DMS153 treated with DMSO at 0.1 percent for 48 hours (cell line): ENCODE measurements around the gene MAPK8IP3.
"Not testable (repeated sequence)": the region's sequence is repeated elsewhere in the genome, so short reads cannot be mapped to it uniquely, and the experiment has no call there.

ENCODE experiments used
- DNase-seq: peaks from one replicate; lab custom pipeline; 2025; ENCODE audit not compliant: unreplicated experiment; lab: John Stamatoyannopoulos, UW

Gene MAPK8IP3

GRCh38 chr16:1677339-1677738 lies 28.7 kb upstream of the MAPK8IP3 start:
- DNase-seq = no peak

GRCh38 chr16:1677942-1678499 lies 28.0 kb upstream of the MAPK8IP3 start, which contains the start of gene JPT2:
Gene JPT2, plus strand, starts transcription at chr16:1678279. Its CDS starts 34 bp downstream, at chr16:1678313.
- peak; percentile 96 for DNase-seq

GRCh38 chr16:1678500-1679098 lies 27.4 kb upstream of the MAPK8IP3 start:
- DNase-seq = peak; percentile 4

GRCh38 chr16:1680361-1680760 lies 25.6 kb upstream of the MAPK8IP3 start:
- no peak for DNase-seq

GRCh38 chr16:1681032-1681431 lies 25.0 kb upstream of the MAPK8IP3 start:
- no peak for DNase-seq

- DNase-seq = no peak
These were observed 18.3 kb upstream of the MAPK8IP3 start for GRCh38 chr16:1687427-1688316.

DNA sequence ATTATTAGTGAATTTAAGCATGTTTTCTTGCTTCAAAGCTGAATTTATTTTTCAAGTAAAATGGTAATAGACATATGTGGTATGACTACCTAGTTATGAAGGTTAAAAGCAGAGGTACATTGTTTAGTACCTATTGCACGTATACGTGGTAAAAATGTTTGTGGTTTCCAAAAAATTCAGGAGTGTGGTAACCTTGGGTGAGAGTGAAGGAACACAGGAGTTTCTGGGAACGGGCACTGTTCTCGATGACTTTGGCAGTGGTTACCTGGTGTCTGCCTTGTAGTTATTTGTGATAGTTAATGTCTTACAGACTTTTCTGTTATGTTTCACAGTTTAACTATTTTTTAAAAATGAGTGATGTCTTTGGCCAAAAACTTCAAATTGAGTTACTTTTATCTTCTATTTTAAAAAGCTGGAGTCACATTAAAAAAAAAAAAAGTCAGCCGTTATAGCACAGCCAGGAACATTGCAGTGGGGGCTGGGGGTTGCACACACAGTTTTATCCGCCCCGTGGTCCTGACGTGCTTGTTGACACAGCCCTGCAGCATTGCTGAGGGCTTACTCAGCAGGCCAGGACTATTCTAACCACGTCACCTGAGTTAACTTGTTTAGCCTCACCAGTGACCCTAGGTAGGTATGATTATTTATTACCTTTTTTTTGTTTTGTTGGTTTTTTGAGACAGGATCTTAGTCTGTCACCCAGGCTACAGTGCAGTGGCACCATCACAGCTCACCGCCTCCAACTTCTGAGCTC lies 17.0 kb upstream of the MAPK8IP3 start:
- DNase-seq = no peak

DNA sequence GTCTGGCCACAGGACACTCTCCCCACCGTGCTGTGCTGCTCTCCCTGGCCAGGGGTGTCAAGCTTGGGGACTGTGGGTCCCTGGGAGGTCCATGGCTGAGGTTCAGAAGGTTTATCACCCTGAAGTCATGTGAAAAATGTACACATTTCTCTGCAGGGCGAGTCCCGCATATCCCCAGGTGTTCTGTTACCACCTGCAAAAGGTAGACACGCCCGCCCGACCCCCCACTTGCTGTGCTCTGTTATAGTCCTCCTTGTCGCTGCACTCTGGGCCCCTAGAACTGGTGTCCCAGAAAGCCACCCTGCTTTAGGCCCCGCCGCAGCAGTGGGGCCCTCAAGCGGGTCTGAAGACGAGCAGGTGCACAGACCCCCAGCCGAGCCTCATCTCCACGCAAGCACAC lies 16.1 kb upstream of the MAPK8IP3 start:
- no peak for DNase-seq

- no peak for DNase-seq
These were observed 15.2 kb upstream of the MAPK8IP3 start for GRCh38 chr16:1690810-1691209.

DNA sequence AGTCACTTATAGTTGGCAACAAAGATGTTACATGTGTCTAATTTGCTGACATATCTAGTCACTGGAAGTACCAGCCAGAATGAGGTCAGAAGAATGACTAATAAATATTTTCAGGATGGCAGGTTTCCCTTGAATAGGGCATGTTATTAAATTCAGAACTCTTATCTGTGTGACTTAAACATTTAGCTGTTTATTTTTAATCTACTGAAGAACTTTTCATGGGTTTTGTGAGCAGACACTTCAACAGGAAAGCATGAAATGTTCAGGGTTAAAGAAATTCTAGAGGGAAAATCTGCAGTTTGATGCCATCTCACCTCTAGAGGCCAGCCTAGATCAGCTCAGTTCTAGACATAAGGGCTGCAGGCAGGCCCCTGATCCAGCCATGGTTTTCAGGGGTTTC lies 14.7 kb upstream of the MAPK8IP3 start:
- DNase-seq = no peak

DNA sequence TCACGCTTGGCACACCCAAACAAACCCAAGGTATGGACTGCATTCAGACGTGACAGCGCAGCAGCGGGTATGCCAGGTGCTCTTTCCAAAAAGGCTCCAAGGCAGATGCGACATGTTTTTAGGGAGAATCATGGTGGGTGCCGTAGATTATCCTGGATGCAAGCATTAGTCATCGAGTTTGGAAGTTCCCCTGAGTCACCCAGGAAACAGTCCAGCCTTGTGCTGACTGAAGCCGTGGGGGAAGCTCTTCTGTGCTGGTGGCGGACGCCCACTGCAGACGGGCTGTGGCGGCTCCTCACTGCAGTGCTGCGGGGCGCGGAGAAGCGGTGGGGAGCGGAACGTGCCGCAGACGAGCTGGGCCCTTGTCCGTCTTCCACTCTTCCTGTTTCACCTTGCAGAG lies 14.0 kb upstream of the MAPK8IP3 start:
- no peak for DNase-seq

GRCh38 chr16:1696863-1697262 lies 9.1 kb upstream of the MAPK8IP3 start:
- no peak for DNase-seq

DNA sequence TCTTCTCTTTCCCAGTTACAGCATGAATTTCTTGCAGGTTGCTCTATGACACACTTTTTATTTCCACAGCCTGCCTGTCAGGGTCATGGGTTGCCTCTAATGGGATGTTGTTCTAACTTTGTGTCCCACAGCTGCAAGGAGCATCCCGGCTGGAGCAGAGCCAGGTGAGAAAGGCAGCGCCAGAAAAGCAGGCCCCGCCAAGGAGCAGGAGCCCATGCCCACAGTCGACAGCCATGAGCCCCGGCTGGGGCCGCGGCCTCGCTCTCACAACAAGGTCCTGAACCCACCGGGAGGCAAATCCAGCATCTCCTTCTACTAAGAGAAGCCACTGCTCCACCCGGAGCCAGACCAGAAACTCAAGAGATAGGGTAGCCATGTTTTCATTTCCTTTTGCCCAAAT lies 7.3 kb upstream of the MAPK8IP3 start:
- no peak for DNase-seq

- no peak for DNase-seq
These were observed 5.7 kb upstream of the MAPK8IP3 start for GRCh38 chr16:1700246-1700645.

GRCh38 chr16:1701216-1701878 lies 4.6 kb upstream of the MAPK8IP3 start:
- no peak for DNase-seq

DNA sequence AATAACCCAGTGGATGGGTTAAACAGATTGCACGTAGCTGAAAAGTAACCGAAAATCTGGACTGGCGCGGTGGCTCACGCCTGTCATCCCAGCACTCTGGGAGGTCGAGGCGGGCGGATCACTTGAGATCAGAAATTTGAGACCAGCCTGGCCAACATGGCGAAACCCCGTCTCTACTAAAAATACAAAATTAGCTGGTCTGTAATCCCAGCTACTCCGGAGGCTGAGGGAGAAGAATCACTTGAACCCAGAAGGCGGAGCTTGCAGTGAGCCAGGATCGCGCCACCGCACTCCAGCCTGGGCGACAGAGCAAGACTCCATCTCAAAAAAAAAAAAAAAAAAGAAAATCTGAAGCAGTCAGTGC lies 689 bp upstream of the MAPK8IP3 start:
- not testable (repeated sequence) for DNase-seq

- no peak for DNase-seq
These were observed 594 bp downstream of the MAPK8IP3 start for GRCh38 chr16:1706386-1707192.

DNA sequence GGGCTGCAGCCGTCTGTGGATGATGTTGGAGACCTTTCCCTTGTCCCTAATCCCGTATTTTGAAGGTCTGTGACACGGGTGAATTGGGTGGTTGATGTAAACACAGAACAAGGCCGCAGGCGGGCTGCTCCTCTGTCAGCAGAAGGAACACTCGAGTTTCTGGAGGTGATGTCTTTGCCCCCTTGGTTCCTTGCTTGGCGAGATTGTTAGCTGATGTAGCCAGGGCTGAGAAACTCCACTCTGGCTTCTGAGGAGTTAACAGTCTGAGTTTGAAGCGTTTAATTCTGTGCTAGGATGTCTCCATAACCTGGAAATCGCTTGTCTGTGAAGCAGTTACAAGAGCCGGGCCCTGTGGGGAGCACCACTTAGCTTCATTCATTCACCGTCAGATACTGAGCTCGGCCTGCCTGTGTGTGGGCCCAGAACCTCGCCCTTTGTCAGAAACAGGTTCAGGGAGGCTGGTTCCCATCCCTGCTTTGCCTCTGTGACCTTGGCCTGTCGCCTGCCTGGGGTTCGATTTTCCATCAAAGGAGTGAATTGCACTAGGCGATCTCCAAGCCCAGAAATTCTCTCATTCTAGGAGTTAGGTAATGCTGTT lies 1.3 kb downstream of the MAPK8IP3 start:
- no peak for DNase-seq

DNA sequence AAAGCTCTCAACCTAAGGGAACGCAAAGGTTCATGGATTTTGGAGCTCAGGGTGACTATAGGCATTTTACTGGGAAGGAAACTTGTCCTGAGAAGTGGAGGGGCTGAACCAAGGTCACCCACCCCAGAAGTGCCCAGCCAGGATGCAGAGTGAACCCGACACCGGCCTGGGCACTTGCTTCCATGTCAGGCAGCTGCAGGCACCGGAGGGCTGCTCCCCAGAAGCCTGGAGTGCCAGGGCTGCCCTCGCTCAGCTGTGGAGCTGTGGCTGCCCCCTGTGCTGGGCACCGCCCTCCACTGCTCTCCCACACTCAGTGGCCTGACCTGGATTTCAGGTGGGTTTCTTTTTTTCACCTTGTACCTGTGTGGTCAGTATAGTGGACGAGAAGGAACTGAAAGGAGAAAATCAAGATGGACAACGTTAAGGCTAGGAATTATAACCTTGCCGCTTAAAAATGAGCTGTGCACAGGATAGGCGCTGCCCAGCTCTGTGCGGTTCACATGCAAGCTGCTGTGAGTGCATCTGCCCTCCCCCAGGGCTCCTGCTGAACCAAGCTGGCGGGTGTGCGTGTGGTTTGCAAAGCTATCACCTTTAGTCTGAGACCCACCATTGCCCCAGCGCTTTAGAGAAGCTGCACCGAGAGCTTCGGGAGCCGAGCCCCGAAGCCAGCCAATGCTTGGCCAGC lies 2.2 kb downstream of the MAPK8IP3 start:
- DNase-seq = no peak
